NCI-H446 (cell line): Measurements from ENCODE around the gene SEC16B.

Source experiments
- DNase-seq, 2 experiments: peaks; one replicate each; lab custom pipeline; 2025; lab: John Stamatoyannopoulos, UW

Gene SEC16B

DNA sequence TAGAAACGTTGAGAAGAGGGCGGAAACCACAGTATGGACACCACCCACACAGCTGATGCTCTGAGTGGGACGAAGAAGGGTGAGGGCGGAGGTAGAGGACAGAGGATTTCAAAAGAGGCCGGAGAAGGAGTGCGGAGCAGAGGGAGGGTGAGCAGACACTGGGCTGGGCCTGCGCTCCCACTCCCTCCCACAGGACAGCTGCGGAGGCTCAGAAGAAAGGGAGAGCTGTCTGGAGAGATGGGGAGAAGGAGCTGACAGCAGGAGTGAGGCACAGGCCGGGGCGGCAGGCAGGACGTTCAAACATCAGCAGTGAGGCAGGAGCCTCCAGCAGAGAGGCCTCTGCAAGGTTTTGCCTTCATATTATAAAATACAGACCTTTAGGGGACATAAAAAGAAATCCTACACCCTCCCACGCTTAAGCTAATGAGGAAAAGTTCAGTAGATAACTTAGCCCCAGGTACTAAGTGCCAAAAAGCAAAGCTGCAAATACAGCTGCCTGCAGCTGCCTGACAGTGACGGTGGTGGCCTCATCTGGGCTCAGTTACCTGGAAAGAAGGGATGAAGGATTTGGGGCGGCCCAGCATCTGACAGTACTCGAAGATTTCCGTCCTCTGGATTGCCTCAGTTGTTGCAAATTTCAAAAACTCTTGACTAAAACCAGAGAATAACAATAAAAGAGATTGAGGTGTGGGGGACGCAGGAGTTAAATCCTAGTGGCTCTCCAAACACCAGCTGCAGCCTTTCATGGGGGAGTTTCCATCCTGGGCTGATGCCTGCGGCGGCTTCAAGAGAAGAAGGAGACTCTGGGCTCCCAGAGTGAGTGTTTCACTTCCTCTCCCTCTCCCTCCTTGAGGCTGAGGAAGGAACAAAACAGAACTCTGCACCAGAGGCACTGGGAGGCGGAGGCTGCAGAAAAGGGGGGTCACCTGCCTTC lies 25.6 kb downstream of the SEC16B start:
- DNase-seq = no peak

DNA sequence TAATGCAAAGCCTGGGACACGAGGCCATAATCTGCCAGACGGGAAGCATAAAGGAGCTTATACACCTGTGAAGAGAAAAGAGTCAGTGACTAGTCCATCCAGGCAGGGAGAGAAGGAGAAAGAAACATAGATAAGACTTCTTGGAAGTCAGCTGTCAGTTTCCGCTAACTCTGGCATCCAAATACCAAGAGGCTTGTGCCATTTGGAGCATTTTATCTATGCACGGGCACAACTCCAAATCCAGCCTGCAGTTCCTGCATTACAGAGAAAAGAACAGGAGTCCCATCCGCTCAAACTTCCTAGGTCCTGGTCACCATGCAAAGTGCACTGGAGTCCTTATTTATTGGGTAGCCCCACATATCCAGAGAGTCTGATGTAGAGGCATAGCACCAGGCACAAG lies 27.9 kb downstream of the SEC16B start:
- no peak for DNase-seq

DNA sequence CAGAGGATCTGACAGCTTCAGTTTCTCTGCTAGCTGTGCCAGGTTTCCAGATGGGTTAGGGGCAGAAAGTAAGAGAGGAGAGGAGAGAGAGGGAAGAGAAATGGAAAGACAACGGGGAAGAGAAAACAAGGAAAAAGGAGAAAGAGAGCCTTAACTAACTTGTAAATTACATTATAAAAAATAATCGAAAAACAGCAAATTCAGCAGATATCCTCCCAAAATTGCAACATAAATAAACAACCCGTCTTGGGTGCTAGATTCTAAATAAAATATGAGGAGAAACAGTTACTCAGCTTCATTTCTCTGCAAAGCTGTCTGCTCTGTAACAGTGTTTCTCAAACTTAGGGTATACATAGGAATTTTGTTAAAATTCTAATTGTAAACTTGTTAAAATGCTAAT lies 29.2 kb downstream of the SEC16B start:
- DNase-seq = no peak

DNA sequence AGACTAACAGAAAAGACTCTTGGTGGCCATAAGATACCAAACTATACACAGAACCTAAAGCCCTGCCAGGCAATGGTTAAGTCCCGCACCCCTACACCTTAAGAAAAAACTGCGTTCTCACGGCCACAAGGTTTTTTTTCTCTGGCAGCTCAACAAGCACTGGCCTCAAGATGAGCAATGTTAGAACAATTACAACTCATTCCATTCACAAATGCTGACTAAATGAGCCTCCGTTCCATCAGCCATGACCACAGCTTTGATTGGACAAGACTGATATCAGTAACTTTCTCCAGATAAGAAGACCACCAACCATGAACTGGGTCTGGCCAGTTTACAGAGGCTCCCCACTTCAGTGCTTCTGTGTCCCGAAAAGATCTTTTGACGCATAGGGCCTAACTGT lies 31.9 kb downstream of the SEC16B start:
- DNase-seq = no peak

DNA sequence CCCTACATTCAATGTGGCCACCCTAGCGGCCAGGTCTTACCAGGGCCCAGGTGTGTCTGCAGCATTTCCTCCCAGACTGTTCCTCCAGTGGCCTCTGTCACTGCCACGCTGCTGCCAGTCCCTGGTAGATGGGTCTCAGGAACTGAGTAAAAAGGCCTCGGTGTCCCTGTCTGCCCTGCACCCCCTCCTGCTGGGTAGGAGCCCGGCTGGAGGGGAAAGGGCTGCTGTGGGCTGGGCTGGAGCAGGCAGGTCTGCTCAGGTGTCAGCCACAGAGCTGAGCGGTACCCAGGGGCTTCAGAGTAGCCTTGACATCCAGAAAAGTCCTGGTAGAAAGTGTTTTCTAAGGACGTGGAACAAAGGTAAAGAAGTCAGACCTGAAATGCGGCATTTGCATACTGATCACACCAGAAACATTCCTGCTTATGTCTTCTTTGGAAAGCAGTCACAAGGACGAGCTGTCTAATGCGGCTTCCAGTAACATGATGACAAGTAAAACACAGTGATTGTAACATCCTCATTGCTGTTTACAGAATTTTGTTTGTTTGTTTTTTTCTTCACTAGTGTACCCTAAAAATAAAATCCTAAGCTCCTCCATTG lies 32.6 kb downstream of the SEC16B start:
- DNase-seq = no peak

DNA sequence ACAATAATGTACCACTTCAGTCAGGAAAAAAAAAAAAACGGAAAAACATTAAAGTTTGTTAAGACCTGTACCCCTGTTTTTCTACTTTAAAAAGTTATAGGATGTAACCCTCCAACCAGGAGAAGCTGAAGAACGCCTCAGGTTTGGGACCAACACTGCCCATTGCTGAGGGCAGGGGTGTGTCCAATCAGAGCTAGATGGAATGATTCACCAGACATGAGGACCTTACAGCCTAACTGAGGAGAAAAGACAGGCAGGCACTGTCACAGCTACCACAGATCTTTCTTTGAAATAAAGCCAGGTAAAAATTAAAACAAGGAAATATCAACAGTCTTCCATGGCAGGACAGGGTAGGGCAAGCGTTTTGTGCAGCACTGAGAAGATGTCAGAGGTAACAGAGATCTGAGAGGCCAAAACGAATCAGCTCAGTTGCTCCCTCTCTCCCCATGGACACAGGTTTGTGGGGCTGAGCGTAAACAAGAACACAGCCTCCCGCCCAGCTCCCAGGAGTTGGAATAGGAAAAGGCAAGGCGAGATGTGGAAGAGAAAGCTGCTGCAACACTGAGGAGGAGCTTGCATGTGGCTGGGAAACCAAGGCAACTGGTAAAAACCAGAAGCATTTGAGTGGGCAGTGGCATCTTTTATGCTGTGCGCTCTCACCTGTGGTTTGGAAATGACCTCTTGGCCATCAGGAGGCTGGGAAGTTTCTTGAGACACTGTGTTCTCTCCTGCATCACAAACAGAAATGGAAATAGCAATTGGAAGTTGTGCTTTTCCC lies 34.0 kb downstream of the SEC16B start:
- DNase-seq = no peak

DNA sequence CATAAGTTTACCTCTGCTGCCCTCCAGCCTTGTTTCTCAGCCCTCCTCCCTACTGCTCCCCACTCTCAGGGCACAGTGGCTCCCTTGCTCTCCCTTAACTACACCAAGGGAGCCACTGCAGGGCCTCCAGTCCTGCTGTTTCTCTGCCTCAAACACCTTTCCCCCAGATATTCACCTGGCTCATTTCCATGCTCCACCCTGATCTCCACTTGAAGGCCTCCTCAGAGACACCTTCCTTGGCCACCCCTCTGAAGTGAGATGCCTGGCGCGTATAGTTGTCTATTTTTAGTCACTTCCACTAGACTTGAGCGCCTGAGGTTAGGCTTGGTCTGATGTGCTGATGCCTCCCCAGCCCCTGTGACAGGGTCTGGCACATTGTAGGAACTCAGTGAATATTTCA lies 34.9 kb downstream of the SEC16B start:
- DNase-seq = no peak

DNA sequence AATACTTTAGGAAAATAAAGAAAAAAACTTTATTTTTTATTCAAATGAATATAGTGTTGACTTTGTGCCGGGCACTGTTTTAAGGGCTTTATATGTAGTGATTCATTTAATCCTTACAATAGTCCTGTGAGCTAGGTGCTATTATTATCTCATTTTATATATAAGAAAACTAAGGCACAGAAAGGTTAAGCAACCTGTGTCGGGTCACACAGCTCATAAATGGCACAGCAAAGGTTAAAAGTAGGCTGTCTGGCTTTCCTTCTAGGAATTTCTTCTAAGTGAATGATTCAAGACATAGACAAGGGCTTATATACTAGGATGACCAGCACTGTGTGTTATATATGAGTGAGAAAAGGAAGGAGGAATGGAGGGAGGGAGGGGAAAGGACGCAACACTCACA lies 35.4 kb downstream of the SEC16B start:
- no peak for DNase-seq

DNA sequence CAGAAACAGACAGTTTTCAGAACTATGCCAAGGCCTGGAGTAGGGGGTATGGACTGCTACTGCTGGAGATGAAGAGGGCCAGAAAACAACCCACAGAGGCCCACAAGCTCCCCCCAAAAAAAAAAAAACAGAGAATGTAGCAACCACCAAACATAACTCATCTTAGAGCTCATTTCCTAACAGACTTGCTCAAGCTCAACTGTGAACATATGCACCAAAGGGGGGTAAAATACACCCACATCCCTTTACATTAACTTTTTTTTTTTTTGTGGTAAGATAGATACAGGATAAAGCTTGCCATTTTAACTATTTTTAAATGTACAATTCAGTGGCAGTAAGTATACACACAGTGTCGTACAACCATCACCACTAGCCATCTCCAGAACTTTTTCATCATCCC lies 36.0 kb downstream of the SEC16B start:
- no peak for DNase-seq

DNA sequence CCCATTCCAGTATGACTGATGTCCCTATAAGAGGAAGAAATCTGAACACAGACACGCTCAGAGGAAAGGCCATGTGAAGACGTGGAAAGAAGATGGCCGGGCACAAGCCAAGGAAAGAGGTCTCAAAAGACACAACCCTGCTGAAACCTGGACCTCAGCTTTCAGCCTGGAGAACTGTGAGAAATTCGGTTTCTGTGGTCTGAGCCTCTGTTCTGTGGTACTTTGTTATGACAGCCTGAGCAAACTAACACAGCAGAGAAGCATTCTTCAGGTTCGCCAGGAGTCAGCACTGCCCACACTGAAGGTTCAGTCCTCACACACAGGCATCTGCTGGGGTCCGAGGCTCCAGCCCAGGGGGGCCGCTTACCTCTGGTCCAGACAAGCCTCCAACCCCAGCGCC lies 37.7 kb downstream of the SEC16B start:
- no peak for DNase-seq

DNA sequence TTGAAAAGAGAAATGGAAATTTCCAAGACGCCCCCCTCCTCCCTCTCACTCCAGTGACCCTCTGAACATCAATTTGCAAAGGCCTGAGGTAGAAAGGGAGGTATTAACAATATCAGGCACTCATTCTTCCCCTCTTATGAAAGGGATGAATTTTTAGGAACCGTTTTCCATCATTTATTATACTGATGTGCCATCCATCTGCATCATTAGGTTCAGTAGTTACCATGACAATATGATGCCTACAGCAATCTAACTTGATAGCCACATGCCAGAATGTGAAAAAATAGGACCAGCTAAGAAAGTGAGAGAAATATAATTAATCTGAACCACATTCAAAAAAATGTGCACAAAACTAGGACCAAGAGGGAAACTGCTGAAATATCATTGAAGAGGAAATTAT lies 40.9 kb downstream of the SEC16B start:
- no peak for DNase-seq

DNA sequence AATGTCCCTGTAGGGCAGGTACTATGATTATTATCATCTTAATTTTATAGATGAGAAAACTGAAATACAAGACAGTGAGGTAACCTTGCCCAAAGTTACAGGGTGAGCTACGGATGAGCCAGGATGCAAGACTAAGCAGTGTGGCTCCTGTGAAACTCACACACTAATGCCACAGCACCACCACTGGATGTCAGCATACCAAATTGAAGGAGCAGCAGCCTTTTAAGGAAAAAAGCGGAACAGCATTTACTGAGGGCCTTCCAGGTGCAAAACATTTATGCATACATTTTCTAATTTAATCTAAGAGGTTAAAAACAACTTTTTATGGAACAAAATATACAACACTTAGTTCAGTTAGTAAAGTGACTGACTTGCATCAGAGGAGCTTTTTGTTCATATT lies 41.7 kb downstream of the SEC16B start:
- no peak for DNase-seq

DNA sequence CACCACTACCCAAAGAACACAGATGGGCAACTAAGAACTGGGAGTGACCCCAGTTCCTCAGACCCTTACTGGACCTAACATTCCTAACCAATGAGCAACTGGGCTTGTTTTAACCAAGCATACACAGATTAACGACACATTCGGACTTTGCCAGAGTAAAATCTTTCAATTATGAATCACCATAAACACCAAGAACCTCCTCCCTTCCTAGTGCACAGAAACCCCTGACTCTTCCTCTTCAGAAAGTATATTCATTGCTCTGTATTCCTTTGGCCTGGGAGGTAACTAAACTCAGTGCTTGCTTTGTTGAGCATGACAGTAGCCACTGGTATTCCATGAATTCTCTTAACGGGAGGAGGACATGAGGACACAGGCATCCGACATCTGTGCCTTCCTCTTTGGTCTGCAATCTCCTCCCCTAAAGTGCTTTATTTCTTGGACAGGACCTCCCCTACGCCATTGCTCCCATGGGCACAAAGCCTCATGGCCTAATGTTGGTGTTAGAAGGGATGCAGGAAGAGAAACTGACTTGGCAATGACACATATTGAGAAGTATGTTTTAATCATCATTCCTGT lies 42.7 kb downstream of the SEC16B start:
- DNase-seq = no peak

DNA sequence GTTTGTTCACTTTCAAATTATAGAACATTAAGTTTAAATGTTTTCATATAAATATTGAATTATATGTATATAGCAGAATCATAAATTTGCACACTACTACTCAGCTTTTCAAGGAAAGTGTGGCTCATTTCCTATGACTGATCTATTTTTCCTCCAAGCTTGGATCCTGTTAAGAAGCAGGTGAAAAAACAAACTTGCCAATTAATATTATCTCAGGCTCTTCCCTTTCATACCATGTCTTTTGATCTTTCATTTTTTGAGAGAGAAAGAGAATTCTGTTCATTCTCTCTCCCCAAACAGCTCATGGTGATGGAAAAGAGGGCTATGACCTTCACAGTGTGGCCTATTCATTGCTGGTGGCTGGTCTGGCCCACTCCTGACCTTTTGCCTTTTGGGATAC lies 43.7 kb downstream of the SEC16B start:
- DNase-seq = no peak

DNA sequence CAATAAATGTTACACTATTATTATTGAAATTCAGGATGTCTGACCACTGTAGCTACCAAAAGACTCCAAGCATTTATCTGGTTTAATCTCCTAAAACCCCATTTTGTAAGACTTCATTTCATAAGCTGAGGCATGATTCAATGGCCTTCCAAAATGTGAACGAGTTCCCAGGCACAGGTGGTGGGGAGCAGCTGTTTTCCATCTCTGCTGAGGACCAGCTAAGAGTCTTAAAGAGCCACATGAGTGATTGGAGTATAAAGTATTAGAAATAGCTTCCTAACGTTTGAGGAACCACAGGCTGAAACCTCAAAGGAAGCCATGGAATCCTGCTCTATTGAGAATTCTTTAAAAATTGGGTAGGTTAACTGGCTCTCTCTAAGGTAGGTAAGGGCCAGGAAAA lies 44.9 kb downstream of the SEC16B start:
- DNase-seq = no peak

DNA sequence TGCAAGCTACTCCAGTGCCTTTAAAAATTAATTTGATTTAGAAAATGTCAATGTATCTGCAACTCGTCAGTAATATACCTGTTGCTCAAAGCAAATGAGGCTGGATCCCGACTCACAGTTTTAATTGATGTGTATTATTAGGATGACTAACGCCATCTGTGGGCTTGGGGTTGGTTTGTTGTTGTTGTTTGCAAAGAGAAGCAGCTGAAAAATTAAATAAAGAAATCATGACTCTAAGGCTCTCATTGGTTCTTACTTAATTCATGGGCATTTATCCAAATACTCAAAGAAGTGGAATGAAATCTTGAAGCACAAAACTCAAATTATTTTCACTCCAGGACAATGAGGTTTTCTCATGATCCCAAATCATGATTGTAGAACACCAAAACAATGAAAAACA lies 46.4 kb downstream of the SEC16B start:
- DNase-seq = no peak

DNA sequence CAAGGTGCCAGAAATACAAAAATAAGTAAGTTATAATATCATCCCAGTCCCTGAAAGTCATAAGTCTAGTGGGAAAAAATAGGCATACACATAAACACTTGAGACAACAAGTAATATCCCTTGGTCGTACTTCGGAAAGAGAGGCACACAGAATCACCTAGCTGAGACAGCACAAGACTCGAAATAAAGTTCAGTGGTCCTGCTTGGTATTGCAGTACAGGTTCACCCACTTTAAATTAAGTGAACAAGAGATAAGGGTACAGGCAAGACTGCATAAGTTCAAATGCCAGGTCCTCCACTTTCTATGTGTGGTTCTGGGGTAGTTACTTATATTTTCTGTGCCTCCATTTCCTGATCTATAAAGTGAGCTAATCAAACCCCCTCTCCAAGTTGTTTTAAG lies 47.6 kb downstream of the SEC16B start:
- DNase-seq = no peak

DNA sequence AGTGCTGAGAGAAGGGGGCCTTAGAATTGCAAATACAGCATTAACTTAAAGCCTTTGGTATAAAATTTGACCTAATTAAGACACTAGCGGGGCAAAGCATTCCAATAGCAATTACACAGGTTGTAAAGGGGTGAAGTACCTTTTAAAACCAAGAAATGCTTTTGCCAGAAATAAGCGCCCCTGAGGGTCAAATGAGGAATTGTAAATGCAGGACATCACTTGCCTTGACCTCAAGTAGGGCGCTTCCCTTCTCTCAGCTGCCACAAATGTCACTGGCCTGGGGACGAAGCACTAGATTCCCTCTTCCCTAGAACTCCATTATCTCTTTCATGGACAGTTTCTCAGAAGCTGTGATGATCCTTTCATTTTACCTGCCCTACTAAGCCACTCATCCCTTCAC lies 48.3 kb downstream of the SEC16B start:
- no peak for DNase-seq

DNA sequence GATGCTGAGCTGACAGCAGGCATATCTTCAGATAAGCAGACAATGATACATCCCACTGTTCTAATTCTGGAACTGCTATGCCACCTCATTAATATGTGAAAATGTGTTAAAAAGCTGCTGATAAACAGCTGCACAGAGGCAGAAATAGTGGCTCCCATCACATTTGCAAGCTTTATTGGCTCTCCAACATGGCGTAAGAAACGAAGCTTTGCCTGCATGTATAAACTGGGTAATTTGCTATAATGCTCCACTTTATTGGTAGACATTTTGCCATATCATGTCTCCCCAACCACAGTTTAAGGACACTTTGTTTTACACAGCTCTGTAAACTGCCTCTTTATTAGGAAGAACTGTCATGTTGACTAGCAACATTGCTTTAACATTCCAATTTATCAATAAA lies 49.8 kb downstream of the SEC16B start:
- no peak for DNase-seq

DNA sequence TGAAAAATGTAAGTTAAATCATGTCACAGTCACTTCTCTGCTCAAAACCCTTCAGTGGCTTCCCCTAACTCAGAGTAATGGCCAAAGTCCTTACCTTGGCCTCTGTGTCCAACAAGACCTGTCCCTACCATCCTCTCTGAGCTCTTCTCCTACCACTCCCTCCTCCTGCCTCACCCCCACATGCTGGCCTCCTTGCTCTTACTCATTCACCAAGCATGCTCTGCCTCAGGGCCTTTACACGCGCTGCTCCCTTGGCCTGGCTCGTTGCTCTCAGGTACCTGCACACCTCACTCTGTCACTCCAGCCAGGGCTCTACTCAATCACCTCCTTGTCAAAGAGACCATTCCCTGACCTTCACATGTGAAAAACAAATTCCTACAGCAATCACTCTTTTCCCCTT lies 54.2 kb downstream of the SEC16B start:
- DNase-seq = no peak

DNA sequence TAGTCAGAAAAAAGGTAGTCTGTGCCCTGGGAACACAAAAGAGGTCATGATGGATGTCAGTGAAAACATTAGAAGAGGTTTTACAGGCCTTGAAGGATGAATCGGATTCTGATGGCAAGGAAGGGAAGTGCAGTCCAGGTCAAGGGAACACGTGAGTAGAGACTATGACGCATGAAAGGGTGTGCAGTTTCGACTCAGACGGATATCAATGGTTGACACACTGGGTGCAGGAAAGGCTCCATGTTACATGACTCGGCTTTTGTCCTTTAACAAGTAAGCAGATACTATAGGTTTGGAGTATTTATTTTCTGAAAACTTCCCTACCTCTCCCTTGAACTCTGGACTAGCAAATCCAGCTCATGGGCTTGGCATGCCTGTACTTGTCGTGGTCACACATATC lies 55.3 kb downstream of the SEC16B start:
- no peak for DNase-seq

DNA sequence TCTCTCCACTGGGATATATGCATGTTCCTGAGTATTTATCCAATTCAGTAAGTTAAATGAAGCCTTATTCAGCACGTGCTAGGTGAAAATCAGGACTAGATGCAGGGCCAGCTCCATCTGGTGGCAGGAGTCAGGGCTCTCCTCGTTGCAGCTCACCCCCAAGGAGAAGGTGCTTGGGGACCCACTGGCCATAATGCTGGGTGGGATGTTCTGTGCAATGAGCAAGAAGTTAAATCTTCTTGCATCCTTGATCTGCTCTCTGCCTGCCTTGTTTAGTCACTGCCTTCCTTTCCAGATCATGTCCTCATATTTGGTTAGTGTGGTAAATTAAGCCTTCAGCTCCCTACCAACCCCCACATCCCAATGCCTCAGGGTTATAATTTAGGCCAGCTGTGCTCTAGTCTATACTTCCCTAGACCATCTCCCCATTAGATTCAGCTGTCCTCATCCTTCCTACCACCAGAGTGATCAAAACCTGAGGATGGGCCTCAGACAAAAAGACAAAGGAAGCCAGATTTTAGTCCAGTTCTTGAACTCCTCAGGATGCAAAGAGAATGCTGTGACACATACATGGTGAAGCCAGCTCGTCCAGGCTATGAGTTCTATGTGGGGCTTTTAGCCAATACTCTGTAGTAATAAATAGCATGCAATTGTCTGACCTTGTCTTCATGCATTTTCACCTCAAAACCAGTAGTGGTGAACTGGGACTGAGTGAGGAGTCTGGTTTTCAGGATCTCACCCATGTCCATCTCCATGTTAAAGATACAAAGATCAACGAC lies 55.9 kb downstream of the SEC16B start:
- no peak for DNase-seq
